Breast epithelium (tissue), 4 donors: ENCODE measurements around the gene ABHD11. TPM values are rescaled to one million over a fixed set of nuclear protein-coding genes. Genes with fewer than 3 reads are reported as not detected.
A peak's percentile ranks its signal among the peaks of the same experiment; 100 is the strongest.

Experiments
- DNase-seq, 2 donors: peaks; one replicate each; pipeline ENCODE4 v3.0.0-alpha.2; 2019; ENCODE audit warnings: low spot score in 2 of 2
- H3K27ac ChIP-seq, 2 donors: fragments of 200-600 bp; sonication (generic) in 1 of 2; one replicate each; pipeline ENCODE4 v1.5.1; 2016 to 2019; ENCODE audit warnings: mild to moderate bottlenecking in 1 of 2
- H3K27me3 ChIP-seq, 2 donors: fragments of 200-600 bp; sonication (generic) in 1 of 2; one replicate each; pipeline versions ENCODE4 v1.5.1 to v1.6.0; 2017 to 2019; ENCODE audit warnings: control low read depth in 1 of 2, mild to moderate bottlenecking in 1 of 2
- H3K36me3 ChIP-seq: fragments of 200-600 bp; one replicate; pipeline ENCODE4 v1.5.1; 2019
- H3K4me1 ChIP-seq, 2 donors: fragments of 200-600 bp; sonication (generic); one replicate each; pipeline ENCODE4 v1.5.1; 2016 to 2019; ENCODE audit warnings: control low read depth in 1 of 2
- H3K4me3 ChIP-seq, 3 donors: fragments of 200-600 bp; sonication (generic); 1 replicate in 2 of 3; 2 replicates in 1 of 3; pipeline ENCODE4 v1.5.1; 2016 to 2019; ENCODE audit warnings: mild to moderate bottlenecking in 3 of 3, moderate library complexity in 2 of 3
- H3K9me3 ChIP-seq, 2 donors: fragments of 200-600 bp; sonication (generic) in 1 of 2; one replicate each; pipeline ENCODE4 v1.5.1; 2016 to 2019; ENCODE audit warnings: control low read depth in 1 of 2
- CTCF ChIP-seq, 3 donors: fragments of 450-650 bp; IDR thresholded peaks; one replicate each; pipeline ENCODE4 v1.5.1; 2016 to 2017; ENCODE audit warnings: antibody characterized with exemption in 3 of 3, mild to moderate bottlenecking in 3 of 3, moderate library complexity in 3 of 3
- POLR2A ChIP-seq: fragments of 450-650 bp; IDR thresholded peaks from one replicate; pipeline ENCODE4 v1.6.1; 2016; ENCODE audit warnings: antibody characterized with exemption, mild to moderate bottlenecking, moderate library complexity
- POLR2AphosphoS5 ChIP-seq, 3 donors: sonication (generic); formaldehyde crosslinking; IDR thresholded peaks; one replicate each; pipeline ENCODE4 v1.6.1; 2017; ENCODE audit warnings: antibody characterized with exemption in 3 of 3
- intact Hi-C: fragments of 100-400 bp; cut with DNase I; formaldehyde crosslinking; loops from one replicate; pipeline ENCODE4 v1.15.1; 2023; ENCODE audit warnings: low total_unique reads
- total RNA-seq, 3 donors: library from RNA; depleted of rRNA; stranded (reverse); fragments of >200 nt; gene quantifications; one replicate each; pipeline ENCODE4 v1.1.0, GENCODE V29; 2016

Gene ABHD11
- total RNA-seq, 3 donors from 2014 or later: 10.9 to 57.8 (median 36.4) TPM

- Histone ChIP-seq H3K4me1 (no peaks in the 10 kb centered on the region), H3K27ac (peak overlapping the region in 1 of 2 donors; percentile 45), H3K9me3 (no peaks in the 10 kb centered on the region), H3K36me3 (no peaks in the 10 kb centered on the region), H3K27me3 (no peaks in the 10 kb centered on the region), H3K4me3 (no peak overlapping the region)
- TF ChIP-seq CTCF (IDR thresholded peaks at IDR 0.05): no peak
- no peak for TF ChIP-seq POLR2AphosphoS5 (IDR thresholded peaks at IDR 0.05)
- TF ChIP-seq POLR2A: no peak
- intact Hi-C loops: no loop called here
- no peak for DNase-seq
These were observed 23.5 kb upstream of the ABHD11 start for GRCh38 chr7:73761854-73762658.

GRCh38 chr7:73758581-73759138 lies 20.1 kb upstream of the ABHD11 start:
- no peaks in the 10 kb centered on the region for H3K9me3 ChIP-seq
- no peak overlapping the region for H3K4me3 ChIP-seq
- no peaks in the 10 kb centered on the region for H3K36me3 ChIP-seq
- TF ChIP-seq POLR2A: no peak
- H3K4me1 ChIP-seq: no peaks in the 10 kb centered on the region
- H3K27me3 ChIP-seq: no peaks in the 10 kb centered on the region
- DNase-seq: peak in 1 of 2 donors; percentile 53
- intact Hi-C loops: loop anchor here (5.0 kb wide), 1 partner anchor 639 kb away; no protein-coding TSS in a partner anchor
- peak overlapping the region; percentile 59 to 69 for H3K27ac ChIP-seq

- no peak for DNase-seq
- no peaks in the 10 kb centered on the region for H3K36me3 ChIP-seq
- intact Hi-C loops: no loop called here
- H3K4me3 ChIP-seq: no peak overlapping the region
- TF ChIP-seq POLR2A: no peak
- TF ChIP-seq POLR2AphosphoS5 (IDR thresholded peaks at IDR 0.05): no peak
- TF ChIP-seq CTCF (IDR thresholded peaks at IDR 0.05): no peak
- H3K27me3 ChIP-seq: no peaks in the 10 kb centered on the region
- H3K4me1 ChIP-seq: peaks cover 0 to 6% of the 10 kb centered on the region in 2 donors
- no peaks in the 10 kb centered on the region for H3K9me3 ChIP-seq
- H3K27ac ChIP-seq: no peak overlapping the region
These were observed 11.6 kb upstream of the ABHD11 start for GRCh38 chr7:73749931-73750776.

- peaks cover 0 to 14% of the 10 kb centered on the region in 2 donors for H3K4me1 ChIP-seq
- TF ChIP-seq POLR2A (no peak), POLR2AphosphoS5 (IDR thresholded peaks at IDR 0.05) (peak in 2 of 3 donors; percentile 38 to 82)
- no peaks in the 10 kb centered on the region for H3K9me3 ChIP-seq
- no peaks in the 10 kb centered on the region for H3K36me3 ChIP-seq
- H3K27me3 ChIP-seq: no peaks in the 10 kb centered on the region
- H3K4me3 ChIP-seq: no peak overlapping the region
- DNase-seq: peak; percentile 80 to 88
- peak overlapping the region; percentile 92 to 99 for H3K27ac ChIP-seq
- intact Hi-C loops: no loop called here
These were observed 7.8 kb upstream of the ABHD11 start for GRCh38 chr7:73746378-73746777.

- TF ChIP-seq POLR2A (no peak), CTCF (IDR thresholded peaks at IDR 0.05) (no peak), POLR2AphosphoS5 (IDR thresholded peaks at IDR 0.05) (peak in 2 of 3 donors; percentile 43 to 76)
These were observed 4.4 kb upstream of the ABHD11 start for GRCh38 chr7:73742753-73743641.

More at GRCh38 chr7:73742753-73743641, 4.4 kb upstream of the ABHD11 start:
- intact Hi-C loops: no loop called here
- peaks cover 0 to 18% of the 10 kb centered on the region in 2 donors for H3K4me1 ChIP-seq
- peak overlapping the region in 2 of 3 donors; percentile 31 to 44 for H3K4me3 ChIP-seq
- H3K27me3 ChIP-seq: no peaks in the 10 kb centered on the region
- H3K36me3 ChIP-seq: no peaks in the 10 kb centered on the region
- H3K9me3 ChIP-seq: no peaks in the 10 kb centered on the region
- peak; percentile 96 for DNase-seq
- peak overlapping the region; percentile 96 to 99 for H3K27ac ChIP-seq
